SK-N-MC (cell line): Measurements from ENCODE around the gene SLC37A1.
"Not testable (repeated sequence)": the region's sequence is repeated elsewhere in the genome, so short reads cannot be mapped to it uniquely, and the experiment has no call there.

ENCODE experiments used
- DNase-seq: peaks from one replicate; pipeline ENCODE4 v3.0.0-alpha.2; 2011; ENCODE audit warnings: low read depth, low spot score
- H3K27ac ChIP-seq: fragments of 200-600 bp; sonication (generic); 2 replicates; pipeline ENCODE4 v1.5.1; 2016; ENCODE audit warnings: mixed run types
- H3K36me3 ChIP-seq: fragments of 200-600 bp; sonication (generic); 2 replicates; pipeline ENCODE4 v1.6.1; 2017; ENCODE audit warnings: antibody characterized with exemption, low read length, mixed read lengths; ENCODE audit not compliant: insufficient read depth
- H3K4me3 ChIP-seq: fragments of 200-600 bp; sonication (generic); 2 replicates; pipeline ENCODE4 v1.5.1; 2016
- H3K9ac ChIP-seq: fragments of 200-600 bp; sonication (generic); 2 replicates; pipeline ENCODE4 v1.8.0; 2017; ENCODE audit warnings: mixed run types, mixed read lengths; ENCODE audit not compliant: insufficient read length
- H3K9me3 ChIP-seq: fragments of 200-600 bp; sonication (generic); 2 replicates; pipeline ENCODE4 v1.6.1; 2017; ENCODE audit warnings: low read depth, mild to moderate bottlenecking, antibody characterized with exemption, low read length, moderate library complexity, mixed read lengths
- EZH2 ChIP-seq: fragments of 200-600 bp; sonication (generic); IDR thresholded peaks from one replicate; pipeline ENCODE4 v1.6.1; 2017; ENCODE audit warnings: antibody characterized with exemption
- FOXP2 ChIP-seq: optimal IDR thresholded peaks from 2 replicates; pipeline ENCODE3; 2011; ENCODE audit warnings: mild to moderate bottlenecking, moderate library complexity; ENCODE audit not compliant: insufficient read depth; ENCODE audit errors: extremely low read length, control extremely low read depth
- POLR2AphosphoS5 ChIP-seq: IDR thresholded peaks from 2 replicates; pipeline ENCODE4 v1.6.1; 2012; ENCODE audit warnings: mild to moderate bottlenecking, low read depth, low read length, borderline replicate concordance

SLC37A1 gene

DNA sequence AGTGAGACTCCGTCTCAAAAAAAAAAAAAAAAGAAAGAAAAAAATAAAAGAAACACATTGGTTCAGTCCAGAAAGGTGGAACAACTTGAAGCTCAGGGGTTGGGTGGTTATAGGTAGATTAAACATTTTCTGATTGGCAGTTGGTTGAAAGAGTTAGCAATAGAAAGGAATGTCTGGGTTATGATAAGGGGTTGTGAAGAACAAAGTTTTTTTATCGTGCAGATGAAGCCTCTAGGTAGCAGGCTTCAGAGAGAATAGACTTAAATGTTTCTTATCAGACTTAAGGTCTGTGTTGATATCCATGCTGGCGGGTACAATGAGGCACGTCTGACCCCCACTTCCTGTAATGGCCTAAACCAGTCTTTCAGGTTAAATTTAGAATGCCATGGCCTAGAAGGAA is 94.8 kb downstream of the SLC37A1 start:
- Histone ChIP-seq H3K4me3 (no peak overlapping the region), H3K9me3 (no peaks in the 10 kb centered on the region), H3K9ac (no peak overlapping the region), H3K36me3 (no peaks in the 10 kb centered on the region), H3K27ac (no peak overlapping the region)
- TF ChIP-seq POLR2AphosphoS5 (no peak), FOXP2 (no peak), EZH2 (no peak)
- no peak for DNase-seq

DNA sequence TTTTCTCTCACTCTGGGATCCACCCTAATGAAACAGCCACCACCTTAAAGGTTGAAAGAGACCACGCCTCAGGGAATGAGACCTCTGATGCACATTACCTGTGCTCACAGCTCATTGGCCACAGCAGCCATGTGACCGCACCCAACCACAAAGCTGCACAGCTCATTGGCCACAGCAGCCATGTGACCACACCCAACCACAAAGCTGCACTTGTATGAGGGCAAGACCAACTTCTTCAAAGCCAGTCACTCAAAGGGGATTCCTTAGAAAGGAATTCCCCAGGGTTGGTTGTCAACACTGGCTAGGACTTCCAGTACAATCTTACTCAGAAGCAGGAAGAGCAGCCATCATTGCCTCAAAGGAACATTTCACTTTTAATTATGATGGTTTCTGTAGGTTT is 96.2 kb downstream of the SLC37A1 start:
- H3K4me3 ChIP-seq = no peak overlapping the region
- TF ChIP-seq POLR2AphosphoS5 (no peak), EZH2 (no peak), FOXP2 (no peak)
- no peak overlapping the region for H3K27ac ChIP-seq
- no peak overlapping the region for H3K9ac ChIP-seq
- DNase-seq = no peak
- no peaks in the 10 kb centered on the region for H3K36me3 ChIP-seq
- H3K9me3 ChIP-seq = no peaks in the 10 kb centered on the region

DNA sequence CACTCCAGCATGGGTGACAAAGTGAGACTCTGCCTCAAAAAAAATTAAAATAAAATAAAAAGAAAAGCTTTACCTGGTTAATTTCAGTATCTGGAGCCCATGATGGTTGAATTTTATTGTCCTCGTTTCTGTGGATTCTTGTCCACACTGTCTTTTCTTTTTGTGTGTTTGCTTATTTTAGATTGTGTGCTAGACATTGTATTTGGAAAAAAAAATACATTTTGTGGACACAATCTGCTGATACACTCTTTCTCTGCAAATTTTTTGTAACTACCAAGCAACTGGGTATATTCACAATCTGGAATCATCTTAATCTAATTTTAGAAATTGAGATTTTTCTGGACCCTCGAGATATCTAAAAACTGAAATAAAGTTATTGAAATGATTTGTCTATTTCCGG is 98.2 kb downstream of the SLC37A1 start:
- DNase-seq = no peak
- Histone ChIP-seq H3K9me3 (no peaks in the 10 kb centered on the region), H3K36me3 (no peaks in the 10 kb centered on the region), H3K4me3 (no peak overlapping the region), H3K27ac (no peak overlapping the region), H3K9ac (no peak overlapping the region)
- TF ChIP-seq EZH2 = no peak
- TF ChIP-seq FOXP2 = no peak

DNA sequence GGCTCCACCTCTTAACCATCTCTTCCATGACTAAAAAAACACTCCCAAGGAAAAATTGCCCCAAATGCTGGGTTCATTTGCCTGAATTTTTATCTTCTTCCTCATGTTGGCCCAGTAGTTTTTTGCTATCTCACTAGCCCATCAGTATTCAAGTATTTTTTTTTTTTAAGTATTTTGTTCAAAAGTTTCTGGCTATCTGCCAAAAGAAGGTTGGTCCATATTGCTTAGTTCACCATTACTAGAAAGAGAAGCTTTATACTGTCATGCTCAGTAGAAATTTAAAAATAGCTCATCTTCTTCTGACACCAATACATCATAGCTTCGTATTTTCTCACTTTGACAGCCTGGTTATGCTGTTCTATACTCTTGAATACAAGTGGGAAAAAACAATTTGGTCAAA is 98.7 kb downstream of the SLC37A1 start:
- TF ChIP-seq FOXP2 = no peak
- no peak for TF ChIP-seq POLR2AphosphoS5
- TF ChIP-seq EZH2 = no peak
- Histone ChIP-seq H3K36me3 (no peaks in the 10 kb centered on the region), H3K4me3 (no peak overlapping the region), H3K9ac (no peak overlapping the region), H3K27ac (no peak overlapping the region), H3K9me3 (no peaks in the 10 kb centered on the region)
- DNase-seq = no peak

DNA sequence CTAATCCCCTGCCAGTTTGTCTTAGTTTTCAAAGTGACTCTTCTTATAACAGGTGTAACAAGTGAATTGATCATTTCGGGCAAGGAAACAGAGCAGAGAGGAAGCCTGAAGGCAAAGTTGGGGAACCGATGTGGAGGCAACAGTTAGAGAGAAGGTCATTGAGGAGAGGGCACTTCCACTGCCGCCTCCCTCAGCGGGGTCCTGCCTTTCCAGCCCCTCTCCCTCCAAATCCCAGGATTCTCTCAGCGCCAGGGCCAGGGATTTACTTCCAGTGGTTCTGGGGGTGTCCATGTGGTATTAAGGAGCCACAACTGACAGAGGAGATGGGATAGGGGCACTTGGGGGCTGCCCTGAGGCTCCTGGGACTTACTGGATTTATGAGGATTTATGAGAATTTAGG is 100.1 kb downstream of the SLC37A1 start:
- no peak for TF ChIP-seq EZH2
- TF ChIP-seq POLR2AphosphoS5 = no peak
- no peak for TF ChIP-seq FOXP2
- Histone ChIP-seq H3K27ac (no peak overlapping the region), H3K9me3 (no peaks in the 10 kb centered on the region), H3K36me3 (no peaks in the 10 kb centered on the region), H3K4me3 (no peak overlapping the region), H3K9ac (no peak overlapping the region)
- DNase-seq = no peak

DNA sequence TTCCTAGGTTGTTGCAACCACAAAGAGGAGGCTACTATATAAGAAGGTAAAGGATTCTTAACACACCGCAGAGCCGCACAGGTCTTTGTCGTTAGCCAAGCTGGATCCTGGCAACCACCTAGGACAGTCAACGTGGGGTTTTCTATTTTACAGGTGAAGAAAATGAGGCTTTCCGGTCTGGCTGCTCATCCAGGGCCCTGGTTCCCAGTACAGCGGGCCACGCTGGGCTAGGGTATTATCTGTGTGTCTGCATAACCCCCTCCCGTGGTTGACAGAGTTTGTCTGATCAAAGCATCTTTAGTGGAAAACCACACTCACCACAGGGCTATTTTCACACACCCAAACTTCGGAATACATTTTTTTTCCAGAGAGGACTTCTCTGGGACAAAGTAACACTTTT is 100.7 kb downstream of the SLC37A1 start:
- no peak overlapping the region for H3K4me3 ChIP-seq
- no peak for TF ChIP-seq POLR2AphosphoS5
- no peak for TF ChIP-seq FOXP2
- no peak for TF ChIP-seq EZH2
- H3K27ac ChIP-seq = no peak overlapping the region
- H3K9ac ChIP-seq = no peak overlapping the region
- DNase-seq = no peak
- H3K36me3 ChIP-seq = no peaks in the 10 kb centered on the region
- H3K9me3 ChIP-seq = no peaks in the 10 kb centered on the region

DNA sequence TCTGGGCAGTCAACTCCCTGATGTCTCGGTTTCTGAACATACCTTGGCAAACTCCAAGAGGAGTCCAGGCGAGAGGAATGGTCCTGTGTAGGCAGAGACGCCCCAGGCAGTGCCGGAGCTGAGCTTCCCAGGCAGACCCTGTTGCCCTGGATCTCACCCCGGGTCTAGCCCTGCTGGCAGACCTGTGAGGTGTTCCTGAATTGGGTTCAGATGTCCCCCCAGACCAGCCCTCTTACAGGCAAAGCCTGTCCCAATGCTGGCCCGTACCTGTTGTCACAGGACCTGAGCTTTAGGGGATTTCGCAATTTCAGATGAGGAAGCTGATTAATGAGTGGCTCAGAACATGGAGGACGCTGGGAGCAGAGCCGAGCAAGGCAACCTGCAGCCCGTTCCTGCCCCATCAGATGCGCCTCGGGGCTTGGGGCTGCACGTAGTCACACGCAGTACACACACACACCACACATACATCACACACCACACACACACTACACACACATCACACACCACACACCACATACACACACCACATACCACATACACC is 101.2 kb downstream of the SLC37A1 start:
- Histone ChIP-seq H3K9ac (no peak overlapping the region), H3K4me3 (no peak overlapping the region), H3K36me3 (no peaks in the 10 kb centered on the region), H3K27ac (no peak overlapping the region), H3K9me3 (no peaks in the 10 kb centered on the region)
- DNase-seq = no peak
- TF ChIP-seq POLR2AphosphoS5 = no peak
- TF ChIP-seq FOXP2 = no peak
- no peak for TF ChIP-seq EZH2

DNA sequence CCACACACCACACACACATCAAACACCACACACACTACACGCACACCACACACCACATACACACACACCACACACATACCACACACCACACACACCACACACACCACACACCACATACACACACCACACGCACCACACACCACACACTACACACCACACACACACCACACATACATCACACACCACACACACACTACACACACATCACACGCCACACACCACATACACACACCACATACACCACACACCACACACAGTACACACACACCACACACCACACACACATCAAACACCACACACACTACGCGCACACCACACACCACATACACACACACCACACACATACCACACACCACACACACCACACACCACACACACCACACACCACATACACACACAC is 101.7 kb downstream of the SLC37A1 start:
- H3K36me3 ChIP-seq, H3K4me3 ChIP-seq, H3K27ac ChIP-seq, DNase-seq, H3K9me3 ChIP-seq, H3K9ac ChIP-seq: not testable (repeated sequence)

DNA sequence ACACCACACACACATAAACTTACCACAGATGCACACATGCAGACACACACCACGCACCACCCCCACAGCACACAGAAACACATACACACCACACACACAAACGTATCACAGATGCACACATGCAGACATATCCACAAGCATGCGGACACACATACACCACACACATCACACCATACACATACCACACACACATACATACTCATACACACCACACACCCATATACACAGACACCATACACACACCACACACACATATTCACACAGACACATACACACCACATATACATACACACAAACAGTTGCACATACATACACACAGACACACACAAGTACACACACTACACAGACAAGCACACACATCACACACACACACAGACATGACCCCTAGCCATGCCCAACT is 102.3 kb downstream of the SLC37A1 start:
- no peaks in the 10 kb centered on the region for H3K36me3 ChIP-seq
- peak overlapping the region; percentile 68; the same call in 1 of the 2 replicates for H3K4me3 ChIP-seq
- no peak overlapping the region for H3K9ac ChIP-seq
- no peaks in the 10 kb centered on the region for H3K9me3 ChIP-seq
- H3K27ac ChIP-seq = no peak overlapping the region
- no peak for DNase-seq
- TF ChIP-seq EZH2 (no peak), POLR2AphosphoS5 (no peak), FOXP2 (no peak)

DNA sequence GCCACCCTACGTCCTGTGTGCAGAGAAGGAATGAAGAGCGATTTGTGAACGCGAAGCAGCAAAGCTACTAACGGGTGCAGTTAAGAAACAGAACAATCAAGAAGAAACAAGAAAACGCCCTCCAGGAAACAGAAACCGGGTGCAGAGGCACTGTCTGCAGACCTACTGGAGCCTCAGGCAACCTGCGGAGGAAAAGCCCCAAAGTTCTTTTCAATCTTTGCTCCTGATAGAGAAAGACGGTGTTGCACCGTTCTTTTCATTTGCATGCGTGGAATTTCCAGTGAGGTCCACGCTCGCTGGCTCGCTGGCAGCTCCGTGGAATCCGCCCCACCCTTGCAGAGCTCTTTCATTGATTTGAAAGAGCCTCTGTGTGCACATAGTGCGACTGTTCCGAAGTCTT is 102.8 kb downstream of the SLC37A1 start:
- DNase-seq = no peak
- Histone ChIP-seq H3K36me3 (no peaks in the 10 kb centered on the region), H3K27ac (no peak overlapping the region), H3K9ac (no peak overlapping the region), H3K9me3 (no peaks in the 10 kb centered on the region), H3K4me3 (peak overlapping the region; percentile 68)
- no peak for TF ChIP-seq FOXP2
- TF ChIP-seq POLR2AphosphoS5 = no peak
- no peak for TF ChIP-seq EZH2
